Hematopoietic multipotent progenitor cell (in vitro differentiated cells): Measurements from ENCODE around the gene AQP2. TPM values are rescaled to one million over a fixed set of nuclear protein-coding genes. Genes with fewer than 3 reads are reported as not detected.
A peak's percentile ranks its signal among the peaks of the same experiment; 100 is the strongest.

Experiments used
- DNase-seq, 3 donors: peaks; one replicate each; pipeline ENCODE4 v3.0.0-alpha.2; 2011 to 2015; ENCODE audit warnings: low read depth in 2 of 3, low spot score in 2 of 3
- total RNA-seq: library from RNA; depleted of rRNA; stranded (reverse); fragments of >200 nt; gene quantifications from one replicate; pipeline ENCODE4 v1.2.3, GENCODE V29; 2012

Gene AQP2
- total RNA-seq = under 0.01 TPM

GRCh38 chr12:49950273-49951251 is at the start of gene AQP2:
Gene AQP2 (plus strand): TSS chr12:49950737. CDS start chr12:49950831, 94 bp downstream.
- DNase-seq = no peak

- no peak for DNase-seq
Measured at GRCh38 chr12:49901026-49901425, 49.5 kb upstream of the AQP2 start.

DNA sequence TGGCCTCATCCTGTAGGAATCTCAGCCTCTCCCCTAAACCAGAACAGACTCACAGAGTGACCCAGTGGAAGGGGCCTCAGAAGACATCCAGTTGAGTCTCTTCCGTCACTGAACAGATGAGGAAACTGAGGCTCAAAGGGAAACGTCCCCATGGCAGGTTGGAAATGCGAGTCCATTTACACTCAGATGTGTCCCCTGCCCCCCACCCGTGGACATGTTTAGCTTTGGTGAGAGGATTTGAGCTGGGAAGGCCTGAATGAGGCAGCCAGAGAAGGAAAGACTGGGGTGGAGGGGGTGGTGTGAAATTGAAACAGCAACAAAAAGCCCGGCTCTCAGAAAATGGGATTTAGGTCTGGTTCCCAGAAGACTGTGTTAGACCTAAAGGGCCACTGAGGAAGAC is 48.6 kb upstream of the AQP2 start:
- no peak for DNase-seq

DNA sequence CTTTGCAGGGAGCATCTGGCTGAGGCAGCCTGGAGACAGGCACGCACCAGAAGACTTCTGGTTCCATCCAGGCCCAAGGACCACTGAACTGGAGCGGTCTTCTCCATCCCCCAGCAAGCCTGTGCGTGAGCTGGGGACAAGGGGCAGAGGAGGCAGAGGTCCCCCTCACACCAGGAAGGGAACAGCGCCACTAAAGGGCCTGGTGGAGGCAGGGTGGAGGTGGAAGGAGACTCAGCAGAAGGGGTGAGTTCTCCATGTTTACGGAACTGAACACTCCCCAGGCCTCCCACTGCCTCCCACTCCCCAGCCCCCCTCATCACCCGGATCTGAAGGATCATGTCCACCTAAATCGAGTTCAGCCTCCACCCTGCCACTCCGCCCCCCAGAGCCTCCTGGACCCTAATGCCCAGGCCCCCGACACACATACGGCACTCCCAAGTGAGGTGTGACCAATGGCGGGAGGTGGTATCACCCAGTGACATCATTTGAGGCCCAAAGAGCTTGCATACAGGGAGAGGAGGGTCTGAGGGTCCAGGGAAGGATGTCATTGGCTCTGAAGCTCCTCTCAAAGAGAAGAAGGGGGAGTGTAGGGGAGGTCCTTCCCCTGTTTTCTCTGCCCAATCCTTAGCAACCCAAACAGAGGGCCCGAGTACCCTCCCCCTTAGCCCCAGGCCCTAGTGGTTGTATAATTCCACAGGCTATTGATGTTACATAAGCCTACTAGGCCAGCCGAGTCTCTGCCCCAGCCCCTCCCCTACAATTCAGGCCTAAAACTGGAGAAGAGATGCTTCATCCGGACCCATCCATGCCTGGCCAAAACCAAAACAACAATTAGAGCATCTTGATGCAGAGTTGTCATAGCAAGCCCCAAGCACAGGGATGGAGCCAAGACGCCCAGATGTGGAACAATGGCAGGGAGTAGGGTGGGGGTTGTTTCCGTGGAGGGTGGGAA is 47.9 kb upstream of the AQP2 start:
- DNase-seq = peak in 2 of 3 donors; percentile 11 to 32

DNA sequence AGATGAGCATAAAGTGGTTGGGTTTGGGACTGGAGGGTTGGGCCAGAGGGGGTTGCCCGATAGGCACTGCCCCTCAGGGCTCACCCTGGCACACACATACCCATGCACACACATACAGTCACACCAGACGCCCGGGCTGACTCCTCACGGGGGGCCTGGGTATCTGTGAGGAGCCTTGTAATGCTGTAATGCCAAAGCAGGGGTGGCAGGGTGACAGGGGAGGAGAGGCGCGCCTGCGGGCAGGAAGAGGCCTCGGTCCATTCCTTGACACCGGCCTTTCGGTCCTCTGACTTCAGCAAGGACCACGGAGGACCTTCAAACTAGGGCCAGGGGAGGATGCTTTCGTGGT is 47.2 kb upstream of the AQP2 start:
- DNase-seq = no peak

GRCh38 chr12:49903700-49904423 is 46.7 kb upstream of the AQP2 start, which contains the start of gene FAIM2:
Gene FAIM2 (minus strand): TSS chr12:49903900. CDS start chr12:49903792, 108 bp downstream.
- DNase-seq = peak in 2 of 3 donors; percentile 38 to 52

- DNase-seq = no peak
Measured at GRCh38 chr12:49904601-49905000, 45.9 kb upstream of the AQP2 start.

- no peak for DNase-seq
Measured at GRCh38 chr12:49905718-49906314, 44.7 kb upstream of the AQP2 start.

GRCh38 chr12:49907352-49907751 is 43.2 kb upstream of the AQP2 start:
- DNase-seq = no peak

- DNase-seq = no peak
Measured at GRCh38 chr12:49909356-49909755, 41.2 kb upstream of the AQP2 start.

DNA sequence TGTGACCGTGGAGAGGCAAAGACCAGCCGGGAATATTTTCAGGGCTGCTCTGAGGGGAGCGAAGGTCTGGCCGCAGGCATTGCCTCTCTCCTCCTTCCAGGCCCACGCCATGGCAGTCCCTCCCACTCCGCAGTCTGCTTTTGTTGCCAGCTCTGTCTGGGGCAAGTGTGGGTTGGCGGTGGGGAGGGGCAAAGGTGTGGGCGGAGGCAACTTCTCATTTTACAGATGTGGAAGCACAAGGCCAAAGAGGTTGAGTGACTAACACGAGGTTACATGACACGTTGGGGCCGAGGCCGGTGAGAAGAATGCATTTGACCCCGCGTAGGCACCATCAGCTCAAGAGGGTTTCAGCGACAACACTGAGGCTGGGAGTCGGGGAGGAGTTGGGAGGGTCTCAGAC is 40.7 kb upstream of the AQP2 start:
- no peak for DNase-seq

- no peak for DNase-seq
Measured at GRCh38 chr12:49910331-49911212, 40.0 kb upstream of the AQP2 start.

DNA sequence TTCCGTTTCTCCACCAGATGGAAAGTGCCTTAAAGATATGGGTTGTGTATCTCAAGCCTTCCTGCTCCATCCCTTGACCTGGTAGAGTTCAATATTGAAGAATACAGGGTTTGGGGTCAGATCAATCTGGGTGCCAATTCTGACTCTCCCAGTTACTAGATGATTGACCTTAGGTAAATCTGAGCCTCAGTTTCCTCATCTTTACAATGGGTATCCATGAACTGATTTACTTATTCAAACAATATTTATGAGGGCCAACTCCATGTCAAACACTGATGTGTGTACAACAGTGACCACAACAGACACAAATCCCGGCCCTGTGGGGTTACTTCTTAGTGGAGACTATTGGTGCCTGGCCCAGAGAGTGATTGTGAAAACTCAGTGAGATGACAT is 39.3 kb upstream of the AQP2 start:
- no peak for DNase-seq

GRCh38 chr12:49912345-49913255 is 37.9 kb upstream of the AQP2 start:
- DNase-seq = no peak

DNA sequence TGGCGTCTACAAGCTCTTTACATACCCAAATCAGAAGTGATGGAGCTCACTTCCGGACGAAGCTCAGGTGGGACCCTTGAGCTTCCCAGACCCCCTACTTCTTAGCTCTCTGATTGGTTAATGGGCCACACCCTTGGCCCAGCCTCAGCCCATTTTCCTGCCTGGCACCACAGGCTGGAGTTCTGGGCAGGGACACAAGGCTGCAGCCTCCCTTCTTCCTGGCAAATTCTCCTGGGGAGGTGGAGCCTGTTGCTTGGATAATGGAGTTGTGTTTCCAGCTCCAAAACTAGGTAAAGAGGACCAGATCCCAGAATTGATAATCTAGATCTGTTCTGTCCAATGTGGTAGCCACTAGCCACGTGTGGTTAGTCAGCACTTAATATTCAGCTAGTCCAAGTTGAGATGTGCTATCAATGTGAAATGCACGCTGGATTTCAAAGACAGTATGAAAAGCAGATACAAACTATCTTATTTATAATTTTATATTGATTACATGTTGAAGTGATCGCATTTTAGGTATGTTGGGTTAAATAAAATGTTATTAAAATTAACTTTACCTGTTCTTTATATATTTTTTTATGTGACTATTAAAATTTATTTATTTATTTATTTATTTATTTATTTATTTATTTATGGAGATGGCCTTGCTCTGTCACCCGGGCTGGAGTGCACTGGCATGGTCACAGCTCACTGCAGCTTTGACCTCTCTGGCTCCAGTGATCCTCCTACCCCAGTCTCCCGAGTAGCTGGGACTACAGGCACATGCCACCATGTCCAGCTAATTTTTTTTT is 34.2 kb upstream of the AQP2 start:
- no peak for DNase-seq

DNA sequence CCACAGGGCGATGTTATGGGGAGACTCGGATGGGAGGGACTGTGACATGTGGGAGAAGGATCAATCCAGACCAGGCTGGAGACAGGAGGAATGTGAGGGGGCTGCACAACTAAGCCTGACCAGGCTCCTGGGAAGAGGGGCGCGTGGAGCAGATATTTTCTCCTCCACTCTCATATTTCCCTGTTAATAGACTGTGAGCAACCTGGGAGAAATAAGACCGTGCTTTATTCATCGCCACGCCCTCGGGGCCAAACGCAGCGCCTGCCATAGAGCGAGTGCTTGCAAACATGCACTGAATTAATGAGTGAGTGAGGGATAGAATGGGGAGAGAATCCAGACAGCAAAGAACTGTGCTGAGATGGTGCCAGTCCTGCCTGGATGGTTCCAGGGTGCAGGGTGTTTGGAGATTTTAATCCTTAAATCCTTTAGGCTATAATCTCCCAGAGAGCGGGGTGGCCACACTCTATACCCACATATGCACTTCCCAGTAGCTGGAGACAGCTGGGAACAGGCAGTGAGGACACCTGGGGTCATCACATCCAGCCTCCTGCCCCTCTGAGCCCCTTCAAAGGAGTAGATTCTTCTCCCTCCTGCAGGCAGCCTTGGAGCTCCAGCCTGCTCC is 33.3 kb upstream of the AQP2 start:
- no peak for DNase-seq

GRCh38 chr12:49917788-49918173 is 32.8 kb upstream of the AQP2 start:
- no peak for DNase-seq
